NT2/D1 (cell line): Measurements from ENCODE around the gene DSCAM.

Experiments
- SUZ12 ChIP-seq: IDR thresholded peaks from 2 replicates; pipeline ENCODE4 v1.6.1; 2011; ENCODE audit not compliant: insufficient read length, insufficient read depth; ENCODE audit errors: extremely low read depth
- ZNF274 ChIP-seq: IDR thresholded peaks from 2 replicates; pipeline ENCODE4 v1.6.1; 2011; ENCODE audit warnings: mild to moderate bottlenecking, low read depth, low read length

GRCh38 chr21:40752125-40752524 lies 94.8 kb downstream of the DSCAM start:
- no peak for TF ChIP-seq ZNF274
- TF ChIP-seq SUZ12 = no peak
